ENCODE measurements around the gene SNX24.

- no peak for TF ChIP-seq CTCF (IDR thresholded peaks at IDR 0.05)
- no peak for TF ChIP-seq POLR2A (IDR thresholded peaks at IDR 0.05)
Observed at GRCh38 chr5:122981846-122982245, 136.4 kb downstream of the SNX24 start.
